ENCODE data around the gene PFKP.

DNA sequence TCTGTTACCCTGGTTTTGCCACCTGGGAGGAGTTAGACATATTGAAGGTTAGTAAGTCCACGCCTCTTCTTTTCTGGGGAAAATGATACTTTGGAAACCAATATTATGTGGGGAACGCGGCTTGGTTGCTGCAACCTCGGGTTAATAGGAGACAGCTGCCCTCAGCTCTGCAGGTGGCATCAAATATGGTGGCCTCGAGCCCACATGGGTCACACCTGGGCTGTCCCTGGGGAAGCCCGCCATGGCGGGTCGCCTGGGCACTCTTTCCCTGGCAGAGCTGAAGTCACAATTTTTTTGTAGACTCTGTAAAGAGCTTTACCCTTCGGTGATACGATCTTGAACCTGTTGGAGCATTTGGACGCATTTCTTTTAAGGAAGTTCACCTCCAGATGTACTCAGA is 2.5 kb downstream of the PFKP start:
- TF ChIP-seq EZH2phosphoT487 (IDR thresholded peaks at IDR 0.05; ENCODE audit: borderline replicate concordance, low read length) (no peak), EZH2 (IDR thresholded peaks at IDR 0.05; ENCODE audit: low read length, unreplicated experiment) (no peak)
- TF ChIP-seq, protein P1, sequence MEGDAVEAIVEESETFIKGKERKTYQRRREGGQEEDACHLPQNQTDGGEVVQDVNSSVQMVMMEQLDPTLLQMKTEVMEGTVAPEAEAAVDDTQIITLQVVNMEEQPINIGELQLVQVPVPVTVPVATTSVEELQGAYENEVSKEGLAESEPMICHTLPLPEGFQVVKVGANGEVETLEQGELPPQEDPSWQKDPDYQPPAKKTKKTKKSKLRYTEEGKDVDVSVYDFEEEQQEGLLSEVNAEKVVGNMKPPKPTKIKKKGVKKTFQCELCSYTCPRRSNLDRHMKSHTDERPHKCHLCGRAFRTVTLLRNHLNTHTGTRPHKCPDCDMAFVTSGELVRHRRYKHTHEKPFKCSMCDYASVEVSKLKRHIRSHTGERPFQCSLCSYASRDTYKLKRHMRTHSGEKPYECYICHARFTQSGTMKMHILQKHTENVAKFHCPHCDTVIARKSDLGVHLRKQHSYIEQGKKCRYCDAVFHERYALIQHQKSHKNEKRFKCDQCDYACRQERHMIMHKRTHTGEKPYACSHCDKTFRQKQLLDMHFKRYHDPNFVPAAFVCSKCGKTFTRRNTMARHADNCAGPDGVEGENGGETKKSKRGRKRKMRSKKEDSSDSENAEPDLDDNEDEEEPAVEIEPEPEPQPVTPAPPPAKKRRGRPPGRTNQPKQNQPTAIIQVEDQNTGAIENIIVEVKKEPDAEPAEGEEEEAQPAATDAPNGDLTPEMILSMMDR (conservative IDR thresholded peaks at IDR 0.05; ENCODE audit: low read depth, low read length), result no peak
